Limb (tissue), 2 donors: ENCODE results near the gene RTL1.

Experiments used
- DNase-seq, 2 donors: peaks; one replicate each; pipeline ENCODE4 v3.0.0-alpha.2; 2016; ENCODE audit errors: extremely low spot score in 2 of 2

The RTL1 gene

GRCh38 chr14:100851586-100851916, 52.0 kb downstream of the RTL1 start:
- no peak for DNase-seq

- no peak for DNase-seq
Observed at GRCh38 chr14:100850841-100851585, 52.5 kb downstream of the RTL1 start.

GRCh38 chr14:100849115-100849781, 54.3 kb downstream of the RTL1 start:
- no peak for DNase-seq

- DNase-seq, result no peak
Observed at GRCh38 chr14:100846309-100846859, 57.1 kb downstream of the RTL1 start.

GRCh38 chr14:100845341-100845740, 58.2 kb downstream of the RTL1 start:
- DNase-seq, result no peak

GRCh38 chr14:100844846-100845245, 58.7 kb downstream of the RTL1 start:
- no peak for DNase-seq

- DNase-seq, result no peak
Observed at GRCh38 chr14:100844421-100844820, 59.1 kb downstream of the RTL1 start.

GRCh38 chr14:100844082-100844408, 59.5 kb downstream of the RTL1 start:
- DNase-seq, result no peak

GRCh38 chr14:100842799-100843198, 60.7 kb downstream of the RTL1 start:
- DNase-seq, result no peak

GRCh38 chr14:100841761-100842403, 61.6 kb downstream of the RTL1 start:
- no peak for DNase-seq

- no peak for DNase-seq
Observed at GRCh38 chr14:100841066-100841760, 62.3 kb downstream of the RTL1 start.

GRCh38 chr14:100840286-100841065, 63.0 kb downstream of the RTL1 start:
- no peak for DNase-seq

- peak in 1 of 2 donors; percentile 69 for DNase-seq
Observed at GRCh38 chr14:100839681-100840111, 63.8 kb downstream of the RTL1 start.

- DNase-seq, result no peak
Observed at GRCh38 chr14:100839315-100839585, 64.3 kb downstream of the RTL1 start.

GRCh38 chr14:100838493-100839314, 64.8 kb downstream of the RTL1 start:
- no peak for DNase-seq

GRCh38 chr14:100837805-100838350, 65.6 kb downstream of the RTL1 start:
- peak in 1 of 2 donors; percentile 36 for DNase-seq

GRCh38 chr14:100836941-100837804, 66.3 kb downstream of the RTL1 start:
- peak in 1 of 2 donors; percentile 65 for DNase-seq

- no peak for DNase-seq
Observed at GRCh38 chr14:100836311-100836805, 67.2 kb downstream of the RTL1 start.
